OCI-LY7 (cell line): Measurements from ENCODE around the gene CATSPER1.

Experiments
- CTCF ChIP-seq: fragments of 200-600 bp; sonication (generic); conservative IDR thresholded peaks from 2 replicates; pipeline ENCODE4 v1.5.1; 2014; ENCODE audit warnings: mild to moderate bottlenecking, antibody characterized with exemption, low read length, moderate library complexity, mixed read lengths
- EZH2phosphoT487 ChIP-seq: fragments of 200-600 bp; sonication (generic); IDR thresholded peaks from 2 replicates; pipeline ENCODE4 v1.6.1; 2018; ENCODE audit warnings: low read depth, borderline replicate concordance, mild to moderate bottlenecking, mixed run types, antibody characterized with exemption, low read length, moderate library complexity, mixed read lengths

- no peak for TF ChIP-seq CTCF
- no peak for TF ChIP-seq EZH2phosphoT487
Observed at GRCh38 chr11:66044757-66045156, 18.5 kb upstream of the CATSPER1 start.
